SKM-1 (cell line): ENCODE results near the gene OSBPL5.

Experiments used
- DNase-seq: peaks from one replicate; lab custom pipeline; 2025; ENCODE audit not compliant: unreplicated experiment; lab: John Stamatoyannopoulos, UW

OSBPL5 gene

GRCh38 chr11:3041699-3042441 is 123.2 kb downstream of the OSBPL5 start:
- DNase-seq: no peak

DNA sequence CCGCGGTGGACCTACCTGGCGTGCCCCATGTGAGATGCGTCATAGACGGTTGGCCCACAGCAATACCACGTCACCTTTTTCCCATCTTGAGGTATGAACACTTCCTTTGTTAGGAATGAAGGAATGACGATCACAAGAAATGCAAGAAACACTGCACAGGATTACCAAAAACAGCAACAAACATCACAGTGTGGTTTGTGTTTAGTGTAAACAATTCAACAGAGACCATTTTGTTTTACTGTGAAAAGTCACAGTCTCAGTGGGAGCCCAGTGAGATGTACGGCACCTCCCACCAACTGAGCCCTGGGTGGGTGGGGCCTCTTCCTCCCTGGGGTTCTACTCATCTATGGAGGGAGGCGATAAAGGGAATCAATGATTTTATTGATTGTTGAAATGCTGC is 124.2 kb downstream of the OSBPL5 start:
- DNase-seq: no peak

GRCh38 chr11:3037945-3038271 is 127.2 kb downstream of the OSBPL5 start:
- DNase-seq: no peak
